Embryonic facial prominence (tissue), 1 donor: ENCODE results near the gene ZNF77.
"Not testable (repeated sequence)": the region's sequence is repeated elsewhere in the genome, so short reads cannot be mapped to it uniquely, and the experiment has no call there.

ENCODE experiments used
- DNase-seq: peaks from one replicate; pipeline ENCODE4 v3.0.0-alpha.2; 2016; ENCODE audit errors: extremely low spot score

The ZNF77 gene

DNA sequence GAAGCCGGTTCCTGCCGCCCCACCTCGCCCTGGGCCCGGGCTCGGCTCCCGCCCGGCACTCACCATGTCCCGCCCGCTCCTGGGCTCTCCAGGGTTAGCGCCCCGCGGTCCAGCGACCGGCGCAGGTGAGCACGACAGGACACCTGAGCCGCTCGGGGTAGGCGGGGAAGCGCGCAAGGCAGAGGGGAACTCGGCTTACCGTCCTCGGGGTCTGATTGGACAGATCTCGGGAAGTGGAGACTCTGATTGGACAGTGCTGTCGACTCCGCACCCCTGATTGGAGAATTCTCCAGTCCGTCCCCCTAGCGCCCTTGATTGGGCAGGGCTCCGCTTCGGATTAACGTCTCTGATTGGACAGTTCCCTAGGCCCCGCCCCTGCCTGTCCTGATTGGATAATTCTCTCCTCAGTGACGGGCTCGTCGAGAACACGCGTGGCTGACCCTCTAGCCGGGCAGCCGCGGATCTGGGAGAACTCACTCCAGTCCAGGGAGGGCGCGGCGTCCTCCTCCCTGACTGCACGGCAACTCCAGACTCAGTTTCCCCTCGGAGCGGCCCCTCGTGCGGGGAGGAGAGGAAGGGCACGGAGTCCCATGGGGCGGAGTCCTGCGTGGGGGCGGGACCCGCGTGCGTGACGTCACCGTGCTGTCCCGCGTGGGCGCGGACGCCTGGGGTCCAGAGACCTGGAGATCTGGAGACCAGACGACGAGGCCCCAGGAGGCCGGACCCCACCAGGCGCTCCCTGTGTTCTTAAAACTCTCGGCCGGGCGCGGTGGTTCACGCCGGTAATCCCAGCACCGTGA lies at the start of gene ZNF77:
ZNF77 (minus strand) TSS at position 197 of the 800 bp plus-strand sequence; CDS start at position 66, 131 bp downstream.
- DNase-seq = peak; percentile 98

DNA sequence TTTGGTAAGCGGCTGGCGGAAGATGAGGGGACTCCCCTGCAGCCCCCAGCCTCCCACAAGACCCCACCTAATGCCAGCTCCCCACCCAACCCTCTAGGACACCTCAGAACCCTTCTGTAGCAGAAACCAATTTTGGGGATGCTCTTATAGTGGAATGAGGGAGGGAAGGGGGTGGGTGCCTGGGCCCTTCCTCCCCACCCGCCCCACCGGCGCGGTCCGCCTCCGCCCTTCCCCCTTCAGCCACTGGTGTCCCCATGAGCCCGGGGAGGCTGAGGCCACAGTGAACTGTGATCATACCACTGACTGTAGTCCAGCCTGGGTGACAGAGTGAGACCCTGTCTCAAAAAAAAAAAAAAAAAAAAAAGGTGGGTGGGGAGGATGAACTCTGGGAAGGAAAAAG lies 48.8 kb upstream of the ZNF77 start:
- no peak for DNase-seq

DNA sequence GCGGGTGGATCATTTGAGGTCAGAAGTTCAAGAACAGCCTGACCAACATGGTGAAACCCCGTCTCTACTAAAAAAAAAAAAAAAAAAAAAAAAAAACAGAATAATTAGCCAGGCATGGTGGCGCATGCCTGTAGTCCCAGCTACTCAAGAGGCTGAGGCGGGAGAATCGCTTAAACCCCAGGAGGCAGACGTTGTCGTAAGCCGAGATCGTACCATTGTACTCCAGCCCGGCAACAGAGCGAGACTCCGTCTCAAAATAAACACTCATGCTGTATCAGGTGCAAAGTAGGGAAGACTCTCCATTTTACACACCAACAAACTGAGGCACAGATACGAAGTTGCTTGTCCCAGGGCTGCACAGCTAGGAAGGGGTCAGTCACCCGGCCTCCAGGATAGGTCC lies 48.2 kb upstream of the ZNF77 start:
- DNase-seq = no peak

- DNase-seq = not testable (repeated sequence)
Measured at GRCh38 chr19:2992333-2992732, 47.6 kb upstream of the ZNF77 start.

DNA sequence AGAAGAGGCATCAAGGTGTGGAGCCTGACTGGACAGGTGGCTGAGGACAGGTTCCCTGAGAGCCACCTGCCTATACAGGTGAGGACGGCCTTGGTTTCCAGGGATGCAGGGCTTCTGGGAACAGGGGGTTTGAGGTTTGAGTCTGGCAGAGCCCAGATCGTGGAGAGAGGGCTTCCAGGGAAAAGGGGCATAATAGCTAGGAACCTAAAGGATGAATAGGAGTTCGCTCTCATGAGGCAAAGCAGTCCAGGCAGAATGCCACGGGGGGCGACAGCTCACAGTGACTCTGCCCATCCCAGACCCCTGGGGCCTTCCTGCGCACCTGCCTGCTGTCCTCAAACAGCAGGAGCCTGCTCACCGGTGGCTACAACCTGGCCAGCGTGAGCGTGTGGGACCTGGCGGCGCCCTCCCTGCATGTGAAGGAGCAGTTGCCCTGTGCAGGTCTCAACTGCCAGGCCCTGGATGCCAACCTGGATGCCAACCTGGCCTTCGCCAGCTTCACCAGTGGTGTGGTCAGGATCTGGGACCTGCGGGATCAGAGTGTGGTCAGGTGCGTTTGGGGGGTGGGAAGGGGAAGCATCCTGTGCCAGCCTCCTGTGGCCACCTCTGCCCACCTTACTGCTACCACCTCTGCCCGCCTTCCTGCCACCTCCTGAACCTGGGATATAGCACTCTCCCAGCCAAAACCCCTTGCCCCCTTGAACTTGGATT lies 44.6 kb upstream of the ZNF77 start:
- DNase-seq = no peak

DNA sequence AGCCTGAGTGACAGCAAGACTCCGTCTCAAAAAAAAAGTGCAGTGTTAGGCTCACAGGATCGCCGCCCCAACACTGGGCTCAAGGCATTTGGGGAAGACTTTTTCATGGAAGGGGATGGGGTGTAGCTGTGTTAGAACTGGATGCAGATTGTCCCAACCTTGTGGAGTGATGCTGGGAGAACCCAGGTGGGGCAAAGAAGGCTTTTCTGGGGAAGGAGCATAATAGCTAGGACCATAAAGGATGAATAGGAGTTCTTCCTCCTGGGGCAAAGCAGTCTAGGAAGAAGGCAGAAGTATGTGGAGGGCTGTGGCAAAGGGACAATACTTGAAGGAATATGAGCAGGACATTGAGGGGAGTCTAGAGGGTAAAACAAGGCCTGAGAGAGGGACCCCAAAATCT lies 43.8 kb upstream of the ZNF77 start:
- DNase-seq = no peak

GRCh38 chr19:2987797-2988196 lies 43.0 kb upstream of the ZNF77 start:
- no peak for DNase-seq

GRCh38 chr19:2986951-2987524 lies 42.3 kb upstream of the ZNF77 start:
- no peak for DNase-seq

- DNase-seq = no peak
Measured at GRCh38 chr19:2984215-2984528, 39.4 kb upstream of the ZNF77 start.

GRCh38 chr19:2983351-2984214 lies 38.8 kb upstream of the ZNF77 start:
- DNase-seq = peak; percentile 49

DNA sequence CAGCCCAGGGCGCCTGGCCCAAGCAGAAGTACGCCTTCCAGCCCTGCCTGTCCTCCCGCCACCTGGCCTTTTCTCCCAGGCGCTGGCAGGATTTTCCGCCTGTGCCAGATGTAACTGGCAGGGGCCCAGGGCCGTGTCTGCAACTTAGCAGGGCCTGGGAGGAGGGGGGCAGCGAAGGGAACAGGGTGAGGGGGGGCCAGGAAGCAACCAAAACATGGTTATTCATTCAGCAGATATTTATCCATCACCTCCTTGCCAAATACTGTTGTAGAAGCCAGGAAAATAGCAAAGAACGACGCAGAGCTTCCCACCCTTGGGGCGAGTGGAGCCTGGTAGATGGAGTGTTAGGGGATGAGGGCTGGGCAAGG lies 38.2 kb upstream of the ZNF77 start:
- peak; percentile 68 for DNase-seq

DNA sequence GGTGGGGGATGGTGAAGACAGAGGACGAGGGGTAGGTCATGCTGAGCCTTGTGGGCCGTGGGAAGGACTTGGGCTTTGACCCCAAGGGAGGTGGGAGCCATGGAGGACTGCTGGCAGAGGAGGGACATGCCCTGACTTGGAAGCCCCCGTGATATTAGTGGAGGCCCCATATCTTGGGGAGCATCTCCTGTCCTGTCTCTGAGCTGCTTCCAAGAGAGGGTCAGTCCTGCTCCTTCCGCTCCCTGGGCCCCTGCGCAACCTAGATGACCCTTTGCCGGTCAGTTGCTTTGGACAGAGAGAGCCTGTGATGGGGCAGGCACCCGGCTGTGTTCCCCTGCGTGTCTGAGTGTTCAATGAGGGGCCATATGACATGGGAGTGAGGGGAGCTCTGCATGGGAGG lies 37.8 kb upstream of the ZNF77 start:
- no peak for DNase-seq

DNA sequence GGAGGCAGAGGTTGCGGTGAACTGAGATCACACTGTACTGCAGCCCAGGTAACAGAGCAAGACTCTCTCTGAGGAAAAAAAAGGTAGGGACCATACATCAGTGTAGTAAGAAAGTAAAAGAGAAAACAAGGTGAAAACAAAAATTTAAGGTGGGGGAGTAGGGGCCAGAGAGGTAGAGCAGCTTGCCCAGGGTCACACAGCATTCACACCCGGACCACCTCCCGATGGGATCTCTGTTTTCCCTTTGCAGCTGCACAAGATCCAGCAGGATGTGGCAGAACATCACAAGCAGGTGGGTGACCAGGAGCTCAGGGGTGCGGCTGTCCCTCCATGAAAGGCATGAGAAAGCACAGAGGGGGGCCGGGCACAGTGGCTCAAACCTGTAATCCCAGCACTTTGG lies 37.1 kb upstream of the ZNF77 start:
- DNase-seq = no peak

- DNase-seq = no peak
Measured at GRCh38 chr19:2978772-2979171, 34.0 kb upstream of the ZNF77 start.

- DNase-seq = no peak
Measured at GRCh38 chr19:2978166-2978767, 33.5 kb upstream of the ZNF77 start.

DNA sequence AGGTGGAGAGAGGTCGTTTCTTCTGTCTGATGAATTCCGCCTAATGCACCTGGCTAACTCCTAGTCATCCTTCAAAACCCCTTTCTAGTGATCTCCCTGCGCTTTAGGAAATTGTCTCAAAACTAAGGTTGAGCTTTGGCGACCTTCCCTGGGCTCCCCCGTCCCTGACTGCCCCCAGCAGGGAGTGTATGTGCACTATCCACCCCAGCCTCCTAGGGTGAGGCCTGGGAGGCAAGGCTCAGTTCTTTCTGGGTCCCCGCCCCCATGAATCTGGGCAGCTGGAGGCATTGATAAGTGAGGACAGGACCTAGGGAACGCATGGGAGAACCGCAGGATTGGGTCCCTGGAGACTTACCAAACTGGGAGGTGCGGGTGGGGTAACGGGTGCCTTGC lies 33.0 kb upstream of the ZNF77 start:
- no peak for DNase-seq

DNA sequence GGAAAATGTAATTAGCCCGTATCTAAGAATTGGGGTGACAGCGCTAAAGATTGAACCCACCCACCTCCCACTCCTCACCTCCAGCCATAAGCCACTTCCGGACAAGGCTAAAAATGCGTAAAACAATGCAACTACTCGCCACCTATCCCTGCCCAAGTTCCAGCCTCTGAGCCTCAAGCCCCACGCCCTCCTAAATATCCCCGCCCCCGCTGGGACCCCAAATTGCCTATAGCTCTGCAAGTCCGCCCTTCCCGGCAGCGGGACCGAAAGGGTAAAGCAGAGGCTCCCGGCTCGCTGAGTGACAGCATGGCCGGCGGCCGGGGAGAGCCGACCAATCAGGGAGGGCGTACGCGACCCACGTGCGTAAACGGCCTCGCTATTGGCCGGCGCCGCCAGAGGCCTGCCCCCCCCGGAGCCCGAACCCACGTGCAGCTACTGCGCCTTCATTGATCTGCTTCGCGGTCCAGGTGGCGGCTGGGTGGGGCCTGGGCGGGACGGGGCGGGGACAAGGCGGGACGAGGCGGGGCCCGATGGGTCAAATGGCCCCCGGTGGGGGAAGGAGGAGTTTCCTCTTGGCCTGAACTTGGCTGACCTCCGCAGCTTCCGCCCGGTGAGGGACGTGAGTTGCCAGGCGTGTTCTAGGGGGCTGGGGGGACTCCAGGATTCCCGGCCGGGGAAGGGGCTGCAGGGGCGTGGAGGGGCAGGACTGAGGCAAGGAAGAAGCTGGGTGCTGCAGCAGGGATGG lies 32.4 kb upstream of the ZNF77 start, which contains the start of gene TLE6:
TLE6 (plus strand) TSS at position 564 of the 745 bp plus-strand sequence. CDS start 670 bp downstream, outside the sequence.
- DNase-seq = peak; percentile 83

- DNase-seq = no peak
Measured at GRCh38 chr19:2976609-2977000, 31.8 kb upstream of the ZNF77 start.

GRCh38 chr19:2974342-2975041 lies 29.7 kb upstream of the ZNF77 start:
- DNase-seq = no peak

GRCh38 chr19:2973229-2973628 lies 28.5 kb upstream of the ZNF77 start:
- no peak for DNase-seq
